HCT116 (cell line): ENCODE measurements around the gene THRA. TPM values are rescaled to one million over a fixed set of nuclear protein-coding genes. Genes with fewer than 3 reads are reported as not detected.

Experiments used
- ATAC-seq: fragments of 200-7000 bp; cut with Tn5 transposase; 2 replicates; pipeline ENCODE4 v1.9.1; 2020; ENCODE audit warnings: mild to moderate bottlenecking, moderate library complexity
- BruUV-seq: library from RNA; stranded (reverse); fragments of 400-500 nt; replicated peaks from 2 replicates; lab custom pipeline; 2021; lab: Mats Ljungman, UMichigan
- CTCF ChIA-PET: fragments of 300-600 bp; sonication (Branson Sonifier 250); formaldehyde crosslinking; loops from one replicate; lab custom pipeline; 2021; ENCODE audit warnings: antibody characterized with exemption; lab: Charles Lee
- POLR2A ChIA-PET: fragments of 300-600, 350-600 bp; sonication (Branson Sonifier 250); formaldehyde crosslinking; loops from one replicate; lab custom pipeline; 2021; ENCODE audit warnings: antibody characterized with exemption; lab: Charles Lee
- RAD21 ChIA-PET, 2 experiments: fragments of 300-600 bp; sonication (Branson Sonifier 250); formaldehyde crosslinking; loops; one replicate each; lab custom pipeline; 2023; ENCODE audit warnings: low total read pairs in 2 of 2; ENCODE audit not compliant: uncharacterized antibody in 2 of 2, unreplicated experiment in 2 of 2, low non-redundant PET in 1 of 2; lab: Charles Lee
- DNase-seq: peaks from one replicate; pipeline ENCODE4 v3.0.0-alpha.2; 2010; ENCODE audit warnings: low read depth, low spot score
- H2AFZ ChIP-seq: fragments of 200-600 bp; shearing (Covaris generic), sonication (generic); 2 replicates; pipeline ENCODE4 v1.6.1; 2017; ENCODE audit warnings: low read depth, mixed run types, mixed read lengths, antibody characterized with exemption, low read length; ENCODE audit not compliant: poor library complexity, severe bottlenecking
- H3K27ac ChIP-seq: 2 replicates; pipeline ENCODE4 v1.5.1; 2012; ENCODE audit warnings: low read depth, low read length
- H3K27me3 ChIP-seq: fragments of 200-600 bp; sonication (generic); 2 replicates; pipeline ENCODE4 v1.6.1; 2016; ENCODE audit warnings: mixed run types, low read length, mixed read lengths; ENCODE audit not compliant: insufficient read depth
- H3K36me3 ChIP-seq, 2 experiments: fragments of 200-500 bp in 1 of 2; fragments of 200-600 bp in 1 of 2; sonication (Bioruptor generic) in 1 of 2; sonication (generic) in 1 of 2; 2 replicates each; pipeline versions ENCODE4 v1.5.1 to v1.6.1; 2014 to 2016; ENCODE audit warnings: low read length in 2 of 2, inconsistent platforms in 1 of 2, mixed read lengths in 1 of 2, mixed run types in 1 of 2; ENCODE audit not compliant: insufficient read depth in 2 of 2, control insufficient read depth in 1 of 2
- H3K4me1 ChIP-seq, 2 experiments: fragments of 200-600 bp in 1 of 2; sonication (generic) in 1 of 2; 2 replicates each; pipeline versions ENCODE4 v1.5.1 to v1.6.1; 2012 to 2017; ENCODE audit warnings: low read length in 2 of 2, inconsistent platforms in 1 of 2, mild to moderate bottlenecking in 1 of 2, mixed read lengths in 1 of 2, mixed run types in 1 of 2, moderate library complexity in 1 of 2; ENCODE audit not compliant: insufficient read depth in 2 of 2, control insufficient read depth in 1 of 2
- H3K4me2 ChIP-seq: fragments of 200-600 bp; sonication (generic); 2 replicates; pipeline ENCODE4 v1.6.1; 2017; ENCODE audit warnings: mixed run types, low read length, mixed read lengths
- H3K4me3 ChIP-seq, 2 experiments: fragments of 200-600 bp in 1 of 2; sonication (generic) in 1 of 2; replicated peaks in 1 of 2; 2 replicates each; pipeline ENCODE4 v1.5.1; 2011 to 2016; ENCODE audit warnings: low read length in 2 of 2, control low read depth in 1 of 2, low read depth in 1 of 2, mild to moderate bottlenecking in 1 of 2, mixed read lengths in 1 of 2, mixed run types in 1 of 2
- H3K79me2 ChIP-seq: fragments of 200-600 bp; sonication (generic); 2 replicates; pipeline ENCODE4 v1.6.1; 2017; ENCODE audit warnings: mild to moderate bottlenecking, mixed run types, low read length, moderate library complexity, mixed read lengths; ENCODE audit not compliant: insufficient read depth
- H3K9ac ChIP-seq: fragments of 200-600 bp; sonication (generic); 2 replicates; pipeline ENCODE4 v1.6.1; 2016; ENCODE audit warnings: low read length, mixed read lengths
- H3K9me2 ChIP-seq: fragments of 200-600 bp; sonication (generic), shearing (Covaris generic); 2 replicates; pipeline ENCODE4 v1.6.1; 2017; ENCODE audit warnings: mixed run types, mild to moderate bottlenecking, moderate library complexity; ENCODE audit not compliant: insufficient read depth
- H3K9me3 ChIP-seq, 2 experiments: fragments of 200-500 bp in 1 of 2; fragments of 200-600 bp in 1 of 2; sonication (Bioruptor generic) in 1 of 2; sonication (generic) in 1 of 2; 2 replicates each; pipeline ENCODE4 v1.6.1; 2014 to 2017; ENCODE audit warnings: low read length in 2 of 2, mixed read lengths in 2 of 2, inconsistent platforms in 1 of 2, low read depth in 1 of 2, mild to moderate bottlenecking in 1 of 2, mixed run types in 1 of 2, moderate library complexity in 1 of 2; ENCODE audit not compliant: control insufficient read depth in 1 of 2, insufficient read depth in 1 of 2
- H4K20me1 ChIP-seq: fragments of 200-600 bp; sonication (generic), shearing (Covaris generic); 2 replicates; pipeline ENCODE4 v1.6.1; 2017; ENCODE audit warnings: mixed run types, mild to moderate bottlenecking, moderate library complexity; ENCODE audit not compliant: insufficient read depth
- CBX3 ChIP-seq: IDR thresholded peaks from 2 replicates; pipeline ENCODE4 v1.6.1; 2012; ENCODE audit warnings: low read depth
- CEBPB ChIP-seq: IDR thresholded peaks from 2 replicates; pipeline ENCODE4 v1.6.1; 2012; ENCODE audit warnings: low read depth
- CTCF ChIP-seq, 3 experiments: fragments of 200-600 bp in 1 of 3; sonication (generic) in 1 of 3; IDR thresholded peaks in 2 of 3; conservative IDR thresholded peaks in 1 of 3; 2 replicates each; pipeline ENCODE4 v1.5.1; 2012 to 2017; ENCODE audit warnings: low read depth in 2 of 3, low read length in 2 of 3, antibody characterized with exemption in 1 of 3, borderline replicate concordance in 1 of 3, control low read depth in 1 of 3, mild to moderate bottlenecking in 1 of 3, mixed read lengths in 1 of 3, mixed run types in 1 of 3, moderate library complexity in 1 of 3; ENCODE audit not compliant: insufficient read depth in 1 of 3
- EGR1 ChIP-seq: IDR thresholded peaks from 2 replicates; pipeline ENCODE4 v1.6.1; 2012; ENCODE audit warnings: low read depth
- ELF1 ChIP-seq: IDR thresholded peaks from 2 replicates; pipeline ENCODE4 v1.6.1; 2012; ENCODE audit warnings: low read depth, borderline replicate concordance
- EZH2 ChIP-seq: fragments of 200-600 bp; sonication (generic); IDR thresholded peaks from 2 replicates; pipeline ENCODE4 v1.6.1; 2017; ENCODE audit warnings: antibody characterized with exemption, mixed run types
- EZH2phosphoT487 ChIP-seq: fragments of 200-600 bp; IDR thresholded peaks from 2 replicates; pipeline ENCODE4 v1.6.1; 2018; ENCODE audit warnings: antibody characterized with exemption, borderline replicate concordance
- FOSL1 ChIP-seq: IDR thresholded peaks from 2 replicates; pipeline ENCODE4 v1.6.1; 2012; ENCODE audit warnings: low read depth
- JUND ChIP-seq: IDR thresholded peaks from 2 replicates; pipeline ENCODE4 v1.6.1; 2012
- POLR2AphosphoS5 ChIP-seq: IDR thresholded peaks from 2 replicates; pipeline ENCODE4 v1.6.1; 2011; ENCODE audit warnings: mild to moderate bottlenecking, low read depth, low read length, moderate library complexity
- SIN3A ChIP-seq: IDR thresholded peaks from 2 replicates; pipeline ENCODE4 v1.6.1; 2012; ENCODE audit warnings: low read depth
- SP1 ChIP-seq: IDR thresholded peaks from 2 replicates; pipeline ENCODE4 v1.6.1; 2012; ENCODE audit warnings: low read depth
- SRF ChIP-seq: IDR thresholded peaks from 2 replicates; pipeline ENCODE4 v1.6.1; 2012; ENCODE audit warnings: low read depth
- TCF7L2 ChIP-seq: IDR thresholded peaks from 2 replicates; pipeline ENCODE4 v1.7.0; 2011; ENCODE audit warnings: borderline replicate concordance, inconsistent platforms; ENCODE audit not compliant: insufficient read depth, insufficient read length; ENCODE audit errors: extremely low read depth
- YY1 ChIP-seq: IDR thresholded peaks from 2 replicates; pipeline ENCODE4 v1.6.1; 2011; ENCODE audit warnings: low read length, low read depth, moderate library complexity, mild to moderate bottlenecking; ENCODE audit not compliant: insufficient replicate concordance; ENCODE audit errors: extremely low read depth
- ZFX ChIP-seq: fragments of 450-650 bp; IDR thresholded peaks from 2 replicates; pipeline ENCODE4 v1.6.1; 2017
- ZNF274 ChIP-seq: fragments of 200-500 bp; sonication (Bioruptor generic); IDR thresholded peaks from 2 replicates; pipeline ENCODE4 v1.6.1; 2014; ENCODE audit warnings: mild to moderate bottlenecking, low read depth, low read length, inconsistent platforms
- intact Hi-C: fragments of 100-400 bp; cut with micrococcal nuclease; formaldehyde crosslinking; loops from 2 replicates; pipeline ENCODE4 v1.10.0; 2022
- total RNA-seq: library from RNA; stranded (reverse); gene quantifications from one replicate; pipeline ENCODE4 v1.2.1, GENCODE V29; 2021; ENCODE audit not compliant: unreplicated experiment
- TF ChIP-seq, protein P1 (sequence below): IDR thresholded peaks from 2 replicates; pipeline ENCODE4 v1.6.1; 2012
- TF ChIP-seq, protein P2 (sequence below): IDR thresholded peaks from 2 replicates; pipeline ENCODE4 v1.6.1; 2012
- TF ChIP-seq, protein P3 (sequence below): IDR thresholded peaks from 2 replicates; pipeline ENCODE4 v1.6.1; 2011; ENCODE audit warnings: mild to moderate bottlenecking, low read length, moderate library complexity; ENCODE audit not compliant: insufficient replicate concordance; ENCODE audit errors: extremely low read depth

Gene THRA
- total RNA-seq, 1 experiment from 2014 or later = 23.3 TPM

- ChIA-PET RAD21 (no interaction called here), CTCF (interaction anchor here (1.5 to 1.7 kb wide), 2 partner anchors 26 to 29 kb away, joined by 5 to 8 read pairs; no protein-coding TSS in a partner anchor), POLR2A (interaction anchor here (0.7 to 2.2 kb wide), 10 partner anchors 9 to 305 kb away, joined by 3 to 16 read pairs (median 4); partner anchors contain the start of genes MSL1 and NR1D1)
- H3K9ac ChIP-seq = peak overlapping the region; percentile 93
- H3K4me1 ChIP-seq = peaks cover 6 to 21% of the 10 kb centered on the region in 2 experiments
- TSS peak; percentile 87 for BruUV-seq
- H3K4me3 ChIP-seq = peak overlapping the region; percentile 81 to 95
- H3K36me3 ChIP-seq = peaks cover 13 to 17% of the 10 kb centered on the region in 2 experiments; a peak in 3 of 4 replicates
- DNase-seq (no peak), ATAC-seq (0 out of 2 replicates have a peak, but pooled peaks have one; percentile 0)
- H3K27ac ChIP-seq = peak overlapping the region; percentile 95
- no peak for TF ChIP-seq EZH2
- TF ChIP-seq ZFX = no peak
- TF ChIP-seq ZNF274 = no peak
- TF ChIP-seq, protein P1, sequence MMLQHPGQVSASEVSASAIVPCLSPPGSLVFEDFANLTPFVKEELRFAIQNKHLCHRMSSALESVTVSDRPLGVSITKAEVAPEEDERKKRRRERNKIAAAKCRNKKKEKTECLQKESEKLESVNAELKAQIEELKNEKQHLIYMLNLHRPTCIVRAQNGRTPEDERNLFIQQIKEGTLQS = no peak
- TF ChIP-seq TCF7L2 = no peak
- TF ChIP-seq, protein P2, sequence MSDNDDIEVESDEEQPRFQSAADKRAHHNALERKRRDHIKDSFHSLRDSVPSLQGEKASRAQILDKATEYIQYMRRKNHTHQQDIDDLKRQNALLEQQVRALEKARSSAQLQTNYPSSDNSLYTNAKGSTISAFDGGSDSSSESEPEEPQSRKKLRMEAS = no peak
- TF ChIP-seq SRF = no peak
- TF ChIP-seq CBX3 = no peak
- TF ChIP-seq, protein P3, sequence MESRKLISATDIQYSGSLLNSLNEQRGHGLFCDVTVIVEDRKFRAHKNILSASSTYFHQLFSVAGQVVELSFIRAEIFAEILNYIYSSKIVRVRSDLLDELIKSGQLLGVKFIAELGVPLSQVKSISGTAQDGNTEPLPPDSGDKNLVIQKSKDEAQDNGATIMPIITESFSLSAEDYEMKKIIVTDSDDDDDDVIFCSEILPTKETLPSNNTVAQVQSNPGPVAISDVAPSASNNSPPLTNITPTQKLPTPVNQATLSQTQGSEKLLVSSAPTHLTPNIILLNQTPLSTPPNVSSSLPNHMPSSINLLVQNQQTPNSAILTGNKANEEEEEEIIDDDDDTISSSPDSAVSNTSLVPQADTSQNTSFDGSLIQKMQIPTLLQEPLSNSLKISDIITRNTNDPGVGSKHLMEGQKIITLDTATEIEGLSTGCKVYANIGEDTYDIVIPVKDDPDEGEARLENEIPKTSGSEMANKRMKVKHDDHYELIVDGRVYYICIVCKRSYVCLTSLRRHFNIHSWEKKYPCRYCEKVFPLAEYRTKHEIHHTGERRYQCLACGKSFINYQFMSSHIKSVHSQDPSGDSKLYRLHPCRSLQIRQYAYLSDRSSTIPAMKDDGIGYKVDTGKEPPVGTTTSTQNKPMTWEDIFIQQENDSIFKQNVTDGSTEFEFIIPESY = no peak
- TF ChIP-seq JUND = no peak
- TF ChIP-seq CTCF (IDR thresholded peaks at IDR 0.05 in 2 of 3, conservative IDR thresholded peaks at IDR 0.05 in 1 of 3; ENCODE audit: borderline replicate concordance in 1 of 3, insufficient read depth in 1 of 3, low read depth in 2 of 3, low read length in 2 of 3) = no peak
- no peak for TF ChIP-seq SP1
- no peak for TF ChIP-seq EZH2phosphoT487
- TF ChIP-seq SIN3A = no peak
- TF ChIP-seq CEBPB = no peak
- no peak for TF ChIP-seq ELF1
- TF ChIP-seq POLR2AphosphoS5 = no peak
- TF ChIP-seq YY1 = no peak
- TF ChIP-seq FOSL1 = no peak
- no peak for TF ChIP-seq EGR1
- intact Hi-C loops = loop anchor here (1.0 kb wide), 1 partner anchor 26 kb away; no protein-coding TSS in a partner anchor
- H3K79me2 ChIP-seq = peaks cover 53% of the 10 kb centered on the region
- peak overlapping the region; percentile 92 for H3K4me2 ChIP-seq
- no peak overlapping the region for H2AFZ ChIP-seq
- no peaks in the 10 kb centered on the region for H3K9me2 ChIP-seq
- H3K27me3 ChIP-seq = no peaks in the 10 kb centered on the region
- no peaks in the 10 kb centered on the region; the same call in 1 of the 2 replicates for H4K20me1 ChIP-seq
- no peaks in the 10 kb centered on the region for H3K9me3 ChIP-seq
These were observed 76.8 kb downstream of the THRA start for GRCh38 chr17:40139566-40140058.
